Ascending aorta (tissue), 2 donors: ENCODE measurements around the gene PSMA4. TPM values are rescaled to one million over a fixed set of nuclear protein-coding genes. Genes with fewer than 3 reads are reported as not detected.
"Not testable (repeated sequence)": the region's sequence is repeated elsewhere in the genome, so short reads cannot be mapped to it uniquely, and the experiment has no call there.

ENCODE experiments used
- DNase-seq, 2 donors: peaks; one replicate each; pipeline ENCODE4 v3.0.0-alpha.2; 2019; ENCODE audit warnings: low spot score in 2 of 2
- H3K27ac ChIP-seq, 2 donors: fragments of 200-600 bp; sonication (generic); one replicate each; pipeline ENCODE4 v1.5.1; 2016 to 2017; ENCODE audit warnings: mild to moderate bottlenecking in 1 of 2
- H3K27me3 ChIP-seq: fragments of 200-600 bp; sonication (generic); one replicate; pipeline ENCODE4 v1.5.1; 2017
- H3K36me3 ChIP-seq, 2 donors: fragments of 200-600 bp; sonication (generic); one replicate each; pipeline ENCODE4 v1.5.1; 2016
- H3K4me1 ChIP-seq, 2 donors: fragments of 200-600 bp; sonication (generic); one replicate each; pipeline ENCODE4 v1.5.1; 2016 to 2017; ENCODE audit warnings: mild to moderate bottlenecking in 1 of 2
- H3K4me3 ChIP-seq, 2 donors: fragments of 200-600 bp; sonication (generic); one replicate each; pipeline ENCODE4 v1.5.1; 2016 to 2017; ENCODE audit warnings: mild to moderate bottlenecking in 1 of 2
- H3K9me3 ChIP-seq, 2 donors: fragments of 200-600 bp; sonication (generic); one replicate each; pipeline ENCODE4 v1.5.1; 2016
- CTCF ChIP-seq, 3 experiments: fragments of 200-600 bp in 2 of 3; fragments of 450-650 bp in 1 of 3; sonication (generic) in 2 of 3; IDR thresholded peaks; one replicate each; pipeline ENCODE4 v1.5.1; 2016 to 2019; ENCODE audit warnings: antibody characterized with exemption in 3 of 3, mild to moderate bottlenecking in 1 of 3, moderate library complexity in 1 of 3
- intact Hi-C: fragments of 100-400 bp; cut with DNase I; formaldehyde crosslinking; loops from one replicate; pipeline ENCODE4 v1.15.1; 2023
- total RNA-seq: library from RNA; depleted of rRNA; stranded (reverse); fragments of >200 nt; gene quantifications from one replicate; pipeline ENCODE4 v1.1.0, GENCODE V29; 2016

PSMA4 gene
- total RNA-seq, 1 donor from 2014 or later, result 94.7 TPM

- Histone ChIP-seq H3K27ac (no peak overlapping the region), H3K4me1 (no peaks in the 10 kb centered on the region), H3K9me3 (no peaks in the 10 kb centered on the region), H3K4me3 (no peak overlapping the region), H3K36me3 (peaks cover 21 to 41% of the 10 kb centered on the region in 2 donors), H3K27me3 (no peaks in the 10 kb centered on the region)
- DNase-seq, result no peak
- intact Hi-C loops, result no loop called here
- no peak for TF ChIP-seq CTCF (IDR thresholded peaks at IDR 0.05)
Measured at GRCh38 chr15:78551902-78552301, 11.7 kb downstream of the PSMA4 start.

GRCh38 chr15:78552597-78552996 lies 12.4 kb downstream of the PSMA4 start:
- H3K4me3 ChIP-seq, result no peak overlapping the region
- H3K9me3 ChIP-seq, result no peaks in the 10 kb centered on the region
- H3K27me3 ChIP-seq, result no peaks in the 10 kb centered on the region
- no peak for TF ChIP-seq CTCF (IDR thresholded peaks at IDR 0.05)
- peaks cover 14 to 34% of the 10 kb centered on the region in 2 donors for H3K36me3 ChIP-seq
- H3K4me1 ChIP-seq, result no peaks in the 10 kb centered on the region
- DNase-seq, result no peak
- intact Hi-C loops, result no loop called here
- H3K27ac ChIP-seq, result no peak overlapping the region

GRCh38 chr15:78560201-78560600 lies 20.0 kb downstream of the PSMA4 start:
- DNase-seq, H3K4me3 ChIP-seq, intact Hi-C loops: not testable (repeated sequence)

GRCh38 chr15:78561490-78561889 lies 21.2 kb downstream of the PSMA4 start:
- no peak for DNase-seq
- Histone ChIP-seq H3K9me3 (no peaks in the 10 kb centered on the region), H3K4me3 (no peak overlapping the region), H3K27ac (no peak overlapping the region), H3K36me3 (no peaks in the 10 kb centered on the region), H3K4me1 (peaks cover 6 to 7% of the 10 kb centered on the region in 2 donors), H3K27me3 (no peaks in the 10 kb centered on the region)
- intact Hi-C loops, result no loop called here
- no peak for TF ChIP-seq CTCF (IDR thresholded peaks at IDR 0.05)

More at GRCh38 chr15:78560201-78560600, 20.0 kb downstream of the PSMA4 start:
- H3K9me3 ChIP-seq, H3K4me1 ChIP-seq, H3K27me3 ChIP-seq, H3K36me3 ChIP-seq, H3K27ac ChIP-seq: not testable (repeated sequence)

- H3K27me3 ChIP-seq, result no peaks in the 10 kb centered on the region
- H3K36me3 ChIP-seq, result no peaks in the 10 kb centered on the region
- no peak overlapping the region for H3K4me3 ChIP-seq
- H3K4me1 ChIP-seq, result peaks cover 6 to 7% of the 10 kb centered on the region in 2 donors
- no peak overlapping the region for H3K27ac ChIP-seq
- no peaks in the 10 kb centered on the region for H3K9me3 ChIP-seq
- no peak for TF ChIP-seq CTCF (IDR thresholded peaks at IDR 0.05)
- intact Hi-C loops, result no loop called here
- no peak for DNase-seq
Measured at GRCh38 chr15:78563092-78563491, 22.8 kb downstream of the PSMA4 start.

GRCh38 chr15:78564743-78565096 lies 24.5 kb downstream of the PSMA4 start:
- no peaks in the 10 kb centered on the region for H3K9me3 ChIP-seq
- peaks cover 6 to 7% of the 10 kb centered on the region in 2 donors for H3K4me1 ChIP-seq
- H3K27me3 ChIP-seq, result no peaks in the 10 kb centered on the region
- H3K27ac ChIP-seq, result no peak overlapping the region
- intact Hi-C loops, result loop anchor here (1.0 kb wide), 1 partner anchor 24 kb away; the partner anchor contains the start of gene PSMA4
- no peak for DNase-seq
- no peak for TF ChIP-seq CTCF (IDR thresholded peaks at IDR 0.05)
- no peaks in the 10 kb centered on the region for H3K36me3 ChIP-seq
- peak overlapping the region in 1 of 2 donors; percentile 67 for H3K4me3 ChIP-seq
